PC-9 (cell line): ENCODE data around the gene ITIH3.

Experiments
- CTCF ChIP-seq: fragments of 200-600 bp; sonication (generic); conservative IDR thresholded peaks from 2 replicates; pipeline ENCODE4 v1.6.1; 2017; ENCODE audit warnings: mixed run types, antibody characterized with exemption, mild to moderate bottlenecking, moderate library complexity
- EZH2 ChIP-seq: fragments of 200-600 bp; sonication (generic); IDR thresholded peaks from 2 replicates; pipeline ENCODE4 v1.8.0; 2017; ENCODE audit warnings: antibody characterized with exemption, low read depth

GRCh38 chr3:52756141-52756540, 38.5 kb upstream of the ITIH3 start:
- TF ChIP-seq CTCF (no peak), EZH2 (no peak)
